ENCODE results near the gene BCAR3.

The BCAR3 gene

DNA sequence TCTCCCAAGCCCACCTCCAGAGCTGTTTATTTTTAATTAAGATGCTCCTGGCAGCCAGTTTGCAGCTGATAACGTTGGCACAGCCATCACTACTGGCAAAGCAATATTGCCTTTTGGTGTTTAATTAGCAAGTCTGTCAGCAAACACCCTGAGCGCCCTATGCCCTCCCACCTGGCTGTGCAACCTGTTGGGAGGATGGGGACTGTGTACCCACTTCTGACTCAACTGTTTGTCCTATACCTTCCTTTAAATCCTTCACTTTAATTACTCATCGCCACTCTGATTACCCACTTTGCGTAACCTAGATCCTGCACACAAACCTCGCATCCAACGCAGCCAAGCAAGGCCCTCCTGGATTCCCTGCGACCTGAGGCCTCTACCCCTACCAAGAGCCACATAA is 67.1 kb downstream of the BCAR3 start:
- FAIRE-seq = no peak

DNA sequence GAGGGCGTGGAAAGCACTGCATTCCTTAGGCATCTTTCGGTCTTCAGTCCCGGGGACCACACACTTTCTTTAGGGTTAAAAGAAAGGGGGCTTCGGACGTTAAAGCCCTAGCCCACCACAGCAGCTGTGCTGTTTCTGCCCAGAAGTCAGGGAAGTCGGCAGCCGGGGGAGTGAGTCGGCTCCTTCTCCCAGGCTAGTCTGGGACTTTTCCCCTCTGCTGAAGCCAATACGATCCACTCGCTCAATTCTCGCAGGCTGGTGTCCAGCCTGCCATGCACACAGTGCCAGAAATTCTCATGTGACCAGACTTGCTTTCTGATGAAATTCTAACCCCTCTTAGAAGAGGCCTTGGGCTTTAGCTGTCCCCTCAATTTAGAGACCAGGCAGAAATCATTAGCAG is 67.7 kb downstream of the BCAR3 start:
- FAIRE-seq = no peak

GRCh38 chr1:93612510-93612909 is 69.1 kb downstream of the BCAR3 start:
- FAIRE-seq = no peak

GRCh38 chr1:93611668-93612067 is 70.0 kb downstream of the BCAR3 start:
- FAIRE-seq = no peak

DNA sequence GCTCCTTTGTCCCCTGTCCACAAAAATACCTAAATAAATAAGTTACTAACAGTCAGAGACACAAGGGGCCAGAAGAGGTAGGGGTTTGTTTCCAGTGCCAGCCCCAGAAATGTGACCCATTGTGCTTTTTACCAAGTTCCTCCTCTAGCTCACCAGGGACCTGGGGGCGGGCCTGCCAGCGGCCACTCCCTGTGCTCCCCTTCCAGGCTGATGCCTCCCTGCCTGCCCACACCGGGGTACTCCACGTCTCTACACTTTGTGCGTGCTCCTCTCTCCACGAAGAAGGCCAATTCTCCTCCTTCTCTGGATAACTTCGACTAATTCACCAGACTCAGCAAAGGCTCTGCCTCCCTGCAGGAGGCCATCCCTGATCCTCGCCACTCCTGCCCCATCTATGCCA is 72.1 kb downstream of the BCAR3 start:
- FAIRE-seq = no peak

- no peak for FAIRE-seq
Observed at GRCh38 chr1:93608187-93609109, 73.2 kb downstream of the BCAR3 start.

GRCh38 chr1:93607814-93608186 is 73.8 kb downstream of the BCAR3 start:
- FAIRE-seq = no peak

- FAIRE-seq = no peak
Observed at GRCh38 chr1:93605812-93606512, 75.7 kb downstream of the BCAR3 start.

DNA sequence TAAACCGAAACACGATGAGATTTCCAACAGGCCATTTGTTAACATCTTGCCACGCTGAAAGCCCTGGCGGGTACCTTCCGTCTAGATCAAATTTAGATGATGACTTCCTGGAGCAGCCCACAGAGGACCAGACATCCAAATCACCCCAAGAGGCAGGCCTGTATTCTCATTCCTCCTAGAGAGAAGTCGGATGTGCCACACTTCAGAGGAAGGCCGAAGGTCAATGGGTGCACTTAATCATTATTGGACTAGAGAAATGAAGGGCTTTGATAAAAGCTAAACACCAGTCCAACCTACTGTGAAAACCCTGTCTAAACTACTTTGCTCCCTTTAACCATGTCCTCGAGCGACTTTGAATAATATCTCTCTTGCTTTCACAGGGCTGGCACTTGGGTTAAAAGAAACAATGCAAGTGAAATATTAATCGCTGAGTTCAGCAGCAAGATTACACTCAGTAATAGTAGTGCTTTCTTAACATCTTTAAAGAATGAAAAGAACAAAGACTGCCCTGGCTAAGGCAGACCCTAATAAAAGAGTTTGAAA is 76.5 kb downstream of the BCAR3 start:
- FAIRE-seq = no peak

GRCh38 chr1:93604411-93604810 is 77.2 kb downstream of the BCAR3 start:
- no peak for FAIRE-seq

DNA sequence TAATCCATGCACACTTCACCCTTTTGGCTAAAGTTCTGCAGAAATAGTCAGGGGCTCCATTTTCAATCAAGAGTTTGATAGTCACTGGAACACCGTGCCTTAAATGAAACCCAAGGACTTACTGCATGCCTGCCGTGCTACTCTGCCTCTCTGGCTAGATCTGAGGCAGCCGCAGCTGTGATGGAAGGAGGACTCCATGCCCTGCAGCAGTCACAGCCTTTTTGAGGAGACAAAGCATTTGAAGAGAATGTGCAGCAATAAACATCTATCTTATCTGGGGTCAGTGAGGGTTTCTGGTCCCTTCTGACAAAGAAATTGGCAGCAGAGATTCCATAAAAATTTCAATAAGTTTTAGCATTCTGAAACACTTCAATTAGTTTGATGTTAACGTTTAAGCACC is 78.0 kb downstream of the BCAR3 start:
- FAIRE-seq = no peak

- FAIRE-seq = no peak
Observed at GRCh38 chr1:93603106-93603505, 78.5 kb downstream of the BCAR3 start.

DNA sequence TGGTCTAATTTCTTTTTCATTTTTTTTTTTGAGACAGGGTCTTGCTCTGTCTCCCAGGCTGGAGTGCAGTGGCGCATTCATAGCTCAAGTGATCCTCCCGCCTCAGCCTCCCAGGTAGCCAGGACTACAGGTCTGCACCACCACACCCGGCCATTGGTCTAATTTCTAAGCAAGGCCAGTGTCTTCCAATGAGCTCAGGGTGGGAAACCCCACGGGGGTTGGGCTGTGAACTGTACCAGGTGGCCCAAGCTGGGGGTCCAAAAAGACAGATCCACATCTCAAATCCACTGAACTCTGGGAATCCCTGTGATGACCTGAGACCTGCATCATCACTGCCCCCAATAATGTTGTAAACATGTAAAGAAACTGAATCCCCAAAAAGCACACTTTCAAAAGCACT is 79.5 kb downstream of the BCAR3 start:
- no peak for FAIRE-seq

GRCh38 chr1:93601686-93602085 is 80.0 kb downstream of the BCAR3 start:
- no peak for FAIRE-seq

- no peak for FAIRE-seq
Observed at GRCh38 chr1:93600663-93601062, 81.0 kb downstream of the BCAR3 start.

DNA sequence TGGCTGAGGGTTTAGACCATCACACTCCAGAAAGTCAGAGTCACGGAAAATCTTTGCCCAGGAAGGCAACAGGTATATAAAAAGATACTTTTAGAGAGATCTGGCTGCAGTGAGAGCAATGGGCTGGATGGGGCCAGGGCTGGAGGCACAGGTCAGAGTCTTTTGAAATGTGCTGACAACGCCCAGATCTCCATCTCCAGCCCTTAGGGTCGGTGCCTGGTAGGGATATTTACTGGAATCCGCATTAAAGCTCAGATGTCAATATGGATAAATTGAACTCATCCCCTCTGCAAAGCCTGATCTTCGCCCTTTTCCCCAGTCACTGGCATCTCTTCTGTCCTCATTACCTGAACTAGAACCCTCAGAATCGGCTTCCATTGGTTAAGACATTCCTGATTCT is 82.2 kb downstream of the BCAR3 start:
- no peak for FAIRE-seq

- FAIRE-seq = no peak
Observed at GRCh38 chr1:93598861-93599439, 82.7 kb downstream of the BCAR3 start.

GRCh38 chr1:93598396-93598795 is 83.2 kb downstream of the BCAR3 start:
- FAIRE-seq = no peak

GRCh38 chr1:93597709-93598108 is 83.9 kb downstream of the BCAR3 start:
- FAIRE-seq = no peak

DNA sequence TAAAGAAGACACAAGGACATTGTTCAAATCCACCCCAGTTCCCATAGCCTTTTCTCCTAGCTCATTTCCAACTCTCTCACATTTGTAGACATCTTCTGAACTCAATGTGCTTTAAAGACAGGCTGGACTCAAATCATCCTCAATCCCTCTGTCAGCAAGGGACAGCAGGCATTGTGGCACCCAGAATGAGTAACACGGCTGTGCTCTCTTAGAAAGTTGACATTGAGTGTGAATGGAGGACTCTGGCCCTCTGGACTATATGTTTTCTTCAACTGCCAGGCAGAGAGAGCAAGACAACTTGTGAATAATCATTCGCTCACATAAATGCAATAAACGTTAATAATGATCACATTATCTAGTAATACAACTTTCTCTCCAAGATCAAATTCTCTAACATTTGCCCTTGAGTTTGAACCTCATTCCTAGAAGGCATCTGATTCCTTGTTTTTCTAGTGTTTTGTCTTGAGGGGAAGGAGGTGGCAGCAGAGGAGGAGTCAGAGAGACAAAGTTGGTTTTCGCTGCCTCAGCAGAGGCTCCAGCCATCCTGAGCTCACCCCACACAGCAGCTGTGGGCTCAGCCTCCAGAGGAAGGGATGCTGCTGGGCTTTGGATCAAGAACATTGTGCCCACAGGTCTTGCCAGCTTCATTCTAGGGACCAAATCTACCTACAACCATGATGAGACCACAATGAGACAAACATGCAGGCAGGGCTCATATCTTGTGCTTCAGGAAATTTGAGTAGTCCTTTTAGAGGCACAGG is 85.1 kb downstream of the BCAR3 start:
- no peak for FAIRE-seq

GRCh38 chr1:93595743-93596142 is 85.9 kb downstream of the BCAR3 start:
- no peak for FAIRE-seq

DNA sequence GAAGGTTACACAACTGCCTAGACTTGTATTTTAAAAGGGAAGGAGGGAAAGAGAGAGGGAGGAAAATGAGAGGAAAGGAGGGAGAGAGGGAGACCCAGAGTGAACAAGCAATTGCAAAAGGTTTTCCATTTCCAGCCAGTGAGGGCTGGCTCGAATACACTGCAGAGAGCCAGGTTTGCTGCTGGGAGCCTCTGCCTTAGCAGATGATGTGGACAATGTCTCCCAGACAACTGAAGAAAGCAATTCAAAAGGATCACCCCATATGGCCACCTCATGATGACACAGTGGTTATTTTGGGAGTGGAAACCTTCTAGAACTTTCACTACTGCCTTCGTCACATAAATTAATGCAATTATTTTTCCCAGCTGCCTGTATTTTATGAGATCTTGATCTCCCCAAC is 86.4 kb downstream of the BCAR3 start:
- no peak for FAIRE-seq

DNA sequence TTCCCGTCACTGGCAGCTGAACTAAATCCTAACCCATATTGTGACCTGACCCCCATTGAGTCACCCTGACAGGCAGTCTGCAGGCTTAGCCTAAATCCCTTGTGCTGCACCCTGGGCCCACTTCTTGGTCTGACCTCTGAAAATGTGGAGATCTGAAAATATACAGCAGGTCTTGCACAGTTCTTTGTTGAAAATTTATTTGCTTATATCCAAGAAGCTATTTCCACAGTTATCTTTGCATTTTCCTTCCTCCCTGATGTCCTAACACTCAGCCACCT is 87.1 kb downstream of the BCAR3 start:
- no peak for FAIRE-seq
